ENCODE results near the gene HSP90AB1. TPM values are rescaled to one million over a fixed set of nuclear protein-coding genes. Genes with fewer than 3 reads are reported as not detected.

Gene HSP90AB1
- total RNA-seq, 1 donor from 2014 or later: 508 TPM

DNA sequence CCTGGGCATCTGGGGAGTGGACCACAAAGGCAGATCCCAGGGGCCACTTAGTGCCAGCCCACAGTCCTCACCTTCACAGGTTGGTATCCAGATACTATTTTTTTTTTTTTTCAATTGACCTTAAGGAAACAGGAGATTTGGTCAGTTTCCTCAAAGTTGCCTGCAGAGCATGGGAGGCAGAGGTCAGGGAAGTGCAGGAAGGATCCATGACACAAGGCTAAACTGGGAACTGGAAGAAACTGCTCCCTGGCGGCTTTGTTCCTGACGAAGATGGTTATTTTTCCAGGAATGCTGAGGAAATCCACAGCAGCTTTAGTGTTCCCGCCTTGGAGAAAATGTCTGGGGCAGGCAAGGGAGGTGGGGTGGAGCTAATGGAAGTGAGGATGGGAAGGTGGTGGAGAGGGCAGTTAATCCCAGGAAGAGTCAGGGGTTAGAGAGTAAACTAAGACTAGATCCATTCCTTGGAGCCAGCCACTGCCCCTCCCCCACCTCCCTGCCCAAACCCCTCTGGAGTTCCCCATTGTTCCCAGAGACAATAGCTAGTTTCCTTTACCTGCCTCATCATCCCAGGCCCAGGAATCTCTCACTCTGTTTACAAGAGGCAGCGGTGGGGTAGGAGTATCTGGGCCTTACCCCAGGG, 44.4 kb upstream of the HSP90AB1 start:
- H3K4me3 Mint-ChIP-seq (ENCODE audit: unreplicated experiment): no peak overlapping the region
- no peak for DNase-seq (ENCODE audit: low spot score)
- no peaks in the 10 kb centered on the region for H3K9me3 Mint-ChIP-seq (ENCODE audit: low read depth)
- no peak overlapping the region for H3K27ac Mint-ChIP-seq (ENCODE audit: unreplicated experiment)
- H3K36me3 Mint-ChIP-seq (ENCODE audit: low read depth): no peaks in the 10 kb centered on the region
- TF ChIP-seq, protein P1, sequence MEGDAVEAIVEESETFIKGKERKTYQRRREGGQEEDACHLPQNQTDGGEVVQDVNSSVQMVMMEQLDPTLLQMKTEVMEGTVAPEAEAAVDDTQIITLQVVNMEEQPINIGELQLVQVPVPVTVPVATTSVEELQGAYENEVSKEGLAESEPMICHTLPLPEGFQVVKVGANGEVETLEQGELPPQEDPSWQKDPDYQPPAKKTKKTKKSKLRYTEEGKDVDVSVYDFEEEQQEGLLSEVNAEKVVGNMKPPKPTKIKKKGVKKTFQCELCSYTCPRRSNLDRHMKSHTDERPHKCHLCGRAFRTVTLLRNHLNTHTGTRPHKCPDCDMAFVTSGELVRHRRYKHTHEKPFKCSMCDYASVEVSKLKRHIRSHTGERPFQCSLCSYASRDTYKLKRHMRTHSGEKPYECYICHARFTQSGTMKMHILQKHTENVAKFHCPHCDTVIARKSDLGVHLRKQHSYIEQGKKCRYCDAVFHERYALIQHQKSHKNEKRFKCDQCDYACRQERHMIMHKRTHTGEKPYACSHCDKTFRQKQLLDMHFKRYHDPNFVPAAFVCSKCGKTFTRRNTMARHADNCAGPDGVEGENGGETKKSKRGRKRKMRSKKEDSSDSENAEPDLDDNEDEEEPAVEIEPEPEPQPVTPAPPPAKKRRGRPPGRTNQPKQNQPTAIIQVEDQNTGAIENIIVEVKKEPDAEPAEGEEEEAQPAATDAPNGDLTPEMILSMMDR (IDR thresholded peaks at IDR 0.05): no peak
- H3K27me3 Mint-ChIP-seq (ENCODE audit: low read depth): no peaks in the 10 kb centered on the region
- peaks cover 17% of the 10 kb centered on the region for H3K4me1 Mint-ChIP-seq (ENCODE audit: low read depth)

DNA sequence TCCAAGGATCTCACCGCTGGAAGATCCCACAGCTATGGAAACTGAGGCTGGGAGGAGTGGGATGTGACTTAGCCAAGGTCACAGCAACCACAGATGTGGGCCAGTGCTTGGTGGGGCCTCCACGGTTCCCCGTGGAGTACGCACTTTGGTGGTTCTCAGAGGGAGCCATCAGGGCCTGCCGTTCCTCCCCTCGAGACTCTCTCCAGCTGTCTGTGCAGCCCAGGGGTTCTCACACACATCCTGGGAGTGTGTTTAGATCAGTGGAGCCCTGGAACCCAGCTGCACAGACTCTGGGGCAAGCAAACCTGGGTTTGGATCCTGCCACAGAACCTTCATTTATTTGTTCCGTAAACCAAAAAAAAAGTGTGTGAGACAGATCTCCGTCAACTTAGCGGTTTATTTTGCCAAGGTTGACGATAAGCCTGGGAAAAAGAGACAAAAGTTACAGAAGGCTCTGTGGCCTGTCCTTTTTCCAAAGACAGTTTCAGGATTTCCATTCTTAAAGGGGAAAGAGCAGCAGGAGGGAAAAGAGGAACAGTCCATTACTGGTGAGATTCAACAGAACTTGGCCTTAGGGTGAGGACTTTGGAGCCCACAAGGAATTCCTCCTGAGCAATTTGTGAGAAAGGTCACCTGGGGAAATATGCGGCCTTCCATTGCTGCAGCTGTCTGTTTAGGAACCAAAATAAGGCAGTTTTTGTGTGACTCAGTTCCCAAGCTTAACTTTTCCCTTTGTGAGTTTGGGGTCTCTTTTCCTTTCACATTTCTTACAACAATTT, 43.7 kb upstream of the HSP90AB1 start:
- Mint-ChIP-seq H3K4me1 (ENCODE audit: low read depth) (peaks cover 17% of the 10 kb centered on the region), H3K27ac (ENCODE audit: unreplicated experiment) (no peak overlapping the region), H3K4me3 (ENCODE audit: unreplicated experiment) (no peak overlapping the region), H3K9me3 (ENCODE audit: low read depth) (no peaks in the 10 kb centered on the region), H3K27me3 (ENCODE audit: low read depth) (no peaks in the 10 kb centered on the region), H3K36me3 (ENCODE audit: low read depth) (no peaks in the 10 kb centered on the region)
- no peak for DNase-seq (ENCODE audit: low spot score)
- TF ChIP-seq, protein P1 (IDR thresholded peaks at IDR 0.05): no peak

DNA sequence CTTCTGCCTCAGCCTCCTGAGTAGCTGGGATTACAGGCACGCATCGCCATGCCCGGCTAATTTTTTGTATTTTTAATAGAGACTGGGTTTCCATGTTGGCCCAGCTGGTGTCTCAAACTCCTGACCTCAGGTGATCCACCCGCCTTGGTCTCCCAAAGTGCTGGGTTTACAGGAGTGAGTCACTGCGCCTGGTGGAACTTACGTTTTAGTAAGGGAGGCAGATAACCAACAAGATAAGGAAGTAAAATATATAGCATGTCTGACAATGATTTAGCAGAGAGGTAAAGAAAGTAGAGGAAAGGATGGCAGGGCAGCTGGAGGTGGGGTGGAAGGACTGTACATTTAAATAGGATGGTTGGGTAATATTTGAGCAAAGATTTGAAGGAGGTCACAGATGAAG, 42.9 kb upstream of the HSP90AB1 start:
- Mint-ChIP-seq H3K27ac (ENCODE audit: unreplicated experiment) (no peak overlapping the region), H3K4me3 (ENCODE audit: unreplicated experiment) (no peak overlapping the region), H3K36me3 (ENCODE audit: low read depth) (no peaks in the 10 kb centered on the region), H3K4me1 (ENCODE audit: low read depth) (peaks cover 17% of the 10 kb centered on the region), H3K27me3 (ENCODE audit: low read depth) (no peaks in the 10 kb centered on the region), H3K9me3 (ENCODE audit: low read depth) (no peaks in the 10 kb centered on the region)
- TF ChIP-seq, protein P1 (IDR thresholded peaks at IDR 0.05): no peak
- DNase-seq (ENCODE audit: low spot score): no peak

DNA sequence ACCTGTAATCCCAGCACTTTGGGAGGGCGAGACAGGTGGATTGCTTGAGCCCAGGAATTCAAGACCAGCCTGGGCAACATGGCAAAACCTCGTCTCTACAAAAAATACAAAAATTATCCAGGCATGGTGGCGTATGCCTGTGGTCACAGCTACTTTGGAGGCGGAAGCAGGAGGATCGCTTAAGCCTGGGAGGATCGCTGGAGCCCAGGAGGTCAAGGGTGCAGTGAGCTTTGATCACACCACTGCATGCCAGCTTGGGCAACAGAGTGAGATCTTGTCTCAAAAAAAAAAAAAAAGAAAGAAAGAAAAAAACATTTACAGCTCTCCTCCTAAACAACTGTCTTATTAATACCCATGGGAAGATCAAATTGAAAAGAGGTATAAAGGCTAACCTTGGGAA, 38.9 kb upstream of the HSP90AB1 start:
- no peak for DNase-seq (ENCODE audit: low spot score)
- TF ChIP-seq, protein P1 (IDR thresholded peaks at IDR 0.05): no peak
- no peaks in the 10 kb centered on the region for H3K9me3 Mint-ChIP-seq (ENCODE audit: low read depth)
- no peaks in the 10 kb centered on the region for H3K36me3 Mint-ChIP-seq (ENCODE audit: low read depth)
- H3K27me3 Mint-ChIP-seq (ENCODE audit: low read depth): no peaks in the 10 kb centered on the region
- H3K4me1 Mint-ChIP-seq (ENCODE audit: low read depth): peaks cover 6% of the 10 kb centered on the region
- no peak overlapping the region for H3K4me3 Mint-ChIP-seq (ENCODE audit: unreplicated experiment)
- H3K27ac Mint-ChIP-seq (ENCODE audit: unreplicated experiment): no peak overlapping the region

DNA sequence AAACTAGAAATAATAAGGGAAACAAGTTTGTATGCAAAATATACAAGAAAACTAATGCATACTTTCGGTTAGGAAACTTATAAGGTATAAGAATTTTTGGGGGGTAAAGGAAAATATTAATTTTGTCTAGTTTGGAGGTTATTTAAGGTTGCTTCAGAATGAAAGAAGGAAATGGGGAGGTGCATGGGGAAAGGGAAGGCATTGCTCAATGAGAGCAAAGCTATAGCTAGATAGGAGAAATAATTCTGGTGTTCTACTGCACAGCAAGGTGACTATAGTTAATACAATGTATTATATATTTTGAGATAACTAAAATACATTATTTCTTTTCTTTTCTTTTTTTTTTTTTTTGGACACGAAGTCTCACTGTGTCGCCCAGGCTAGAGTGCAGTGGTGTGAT, 35.6 kb upstream of the HSP90AB1 start:
- Mint-ChIP-seq H3K4me1 (ENCODE audit: low read depth) (no peaks in the 10 kb centered on the region), H3K36me3 (ENCODE audit: low read depth) (no peaks in the 10 kb centered on the region), H3K4me3 (ENCODE audit: unreplicated experiment) (no peak overlapping the region), H3K27me3 (ENCODE audit: low read depth) (no peaks in the 10 kb centered on the region), H3K9me3 (ENCODE audit: low read depth) (no peaks in the 10 kb centered on the region), H3K27ac (ENCODE audit: unreplicated experiment) (no peak overlapping the region)
- no peak for DNase-seq (ENCODE audit: low spot score)
- TF ChIP-seq, protein P1 (IDR thresholded peaks at IDR 0.05): no peak
